Fibroblast of pulmonary artery (primary cell): ENCODE data around the gene PODXL2.

Experiments used
- DNase-seq: peaks from one replicate; pipeline ENCODE4 v3.0.0-alpha.2; 2010; ENCODE audit warnings: low read depth
- H3K4me3 ChIP-seq: replicated peaks from 2 replicates; pipeline ENCODE4 v1.5.1; 2011; ENCODE audit warnings: low read depth, mild to moderate bottlenecking, control low read depth, low read length, moderate library complexity
- TF ChIP-seq, protein P1 (sequence below): IDR thresholded peaks from 2 replicates; pipeline ENCODE4 v1.5.1; 2011; ENCODE audit warnings: mild to moderate bottlenecking, control low read depth, low read length, inconsistent platforms; ENCODE audit errors: missing control alignments

The PODXL2 gene

DNA sequence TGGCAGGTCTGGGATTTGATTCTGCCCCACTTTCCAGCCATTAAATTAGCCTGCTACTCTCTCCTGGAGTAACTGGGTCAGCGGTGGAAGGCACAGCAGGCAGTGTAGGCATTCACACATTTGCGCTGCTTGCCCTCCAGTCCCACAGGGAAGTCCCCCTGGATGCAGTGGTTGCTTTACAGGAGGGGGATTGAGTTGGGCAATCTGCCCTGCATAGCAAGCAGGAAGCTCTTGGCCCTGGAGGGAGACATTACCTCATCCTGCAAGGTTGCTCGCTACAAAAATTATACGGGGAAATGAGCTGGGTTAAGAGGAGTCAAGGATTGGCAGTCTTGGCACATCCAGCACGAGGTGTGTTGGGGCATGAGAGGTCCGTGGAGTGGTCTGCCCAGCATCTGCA, 16.0 kb upstream of the PODXL2 start:
- TF ChIP-seq, protein P1, sequence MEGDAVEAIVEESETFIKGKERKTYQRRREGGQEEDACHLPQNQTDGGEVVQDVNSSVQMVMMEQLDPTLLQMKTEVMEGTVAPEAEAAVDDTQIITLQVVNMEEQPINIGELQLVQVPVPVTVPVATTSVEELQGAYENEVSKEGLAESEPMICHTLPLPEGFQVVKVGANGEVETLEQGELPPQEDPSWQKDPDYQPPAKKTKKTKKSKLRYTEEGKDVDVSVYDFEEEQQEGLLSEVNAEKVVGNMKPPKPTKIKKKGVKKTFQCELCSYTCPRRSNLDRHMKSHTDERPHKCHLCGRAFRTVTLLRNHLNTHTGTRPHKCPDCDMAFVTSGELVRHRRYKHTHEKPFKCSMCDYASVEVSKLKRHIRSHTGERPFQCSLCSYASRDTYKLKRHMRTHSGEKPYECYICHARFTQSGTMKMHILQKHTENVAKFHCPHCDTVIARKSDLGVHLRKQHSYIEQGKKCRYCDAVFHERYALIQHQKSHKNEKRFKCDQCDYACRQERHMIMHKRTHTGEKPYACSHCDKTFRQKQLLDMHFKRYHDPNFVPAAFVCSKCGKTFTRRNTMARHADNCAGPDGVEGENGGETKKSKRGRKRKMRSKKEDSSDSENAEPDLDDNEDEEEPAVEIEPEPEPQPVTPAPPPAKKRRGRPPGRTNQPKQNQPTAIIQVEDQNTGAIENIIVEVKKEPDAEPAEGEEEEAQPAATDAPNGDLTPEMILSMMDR: no peak
- peak; percentile 29 for DNase-seq
- no peak overlapping the region for H3K4me3 ChIP-seq

DNA sequence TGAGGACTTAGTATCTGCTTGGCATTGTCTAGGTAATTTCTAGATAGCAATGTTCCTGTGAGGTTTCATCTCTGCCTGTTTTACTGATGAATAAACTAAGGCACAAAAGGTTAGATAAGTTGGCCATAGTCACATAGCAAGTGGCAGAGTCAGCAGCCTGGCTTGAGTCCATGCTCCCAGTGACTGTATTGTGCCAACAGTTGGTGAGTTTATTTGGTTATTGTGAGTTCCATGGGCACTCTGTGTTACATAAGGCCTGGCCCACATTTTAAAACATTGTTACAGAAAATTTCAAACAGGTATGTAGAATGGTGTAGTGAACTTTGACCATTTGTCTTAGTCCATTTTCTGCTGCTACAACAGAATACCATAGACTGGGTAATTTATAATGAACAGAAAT, 15.6 kb upstream of the PODXL2 start:
- DNase-seq: no peak
- TF ChIP-seq, protein P1: no peak
- H3K4me3 ChIP-seq: no peak overlapping the region

DNA sequence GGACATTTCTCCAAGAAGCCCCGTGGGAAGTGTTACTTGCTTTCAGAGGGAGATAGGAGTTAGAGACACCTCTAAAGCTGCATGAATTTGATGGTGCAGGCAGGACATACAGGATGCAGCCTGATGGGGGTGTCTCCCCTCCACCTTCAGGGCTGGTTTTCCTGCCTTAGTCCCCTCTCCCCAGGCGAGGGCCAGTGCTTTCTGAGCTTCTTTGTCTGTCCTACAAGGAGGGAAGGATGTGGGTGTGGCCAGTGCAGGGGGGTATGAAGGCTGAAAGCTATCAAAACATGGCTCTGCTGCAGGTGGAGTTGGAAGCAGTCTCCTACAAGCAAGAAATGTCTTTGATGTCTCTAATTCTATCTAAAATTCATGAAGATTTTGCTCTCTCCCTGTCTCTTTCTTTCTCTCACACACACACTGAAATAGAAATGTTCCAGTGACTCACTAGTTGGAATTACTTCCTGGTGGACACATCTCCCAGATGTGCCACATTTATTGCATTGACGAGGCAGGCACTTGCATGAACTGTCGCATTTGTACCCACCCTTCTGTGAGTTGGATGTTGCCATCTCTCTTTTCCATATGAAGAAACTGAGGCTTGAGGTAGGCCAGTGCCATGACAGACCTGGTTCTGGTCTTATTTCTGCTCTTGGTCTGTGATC, 13.9 kb upstream of the PODXL2 start:
- TF ChIP-seq, protein P1: no peak
- no peak overlapping the region for H3K4me3 ChIP-seq
- DNase-seq: no peak

DNA sequence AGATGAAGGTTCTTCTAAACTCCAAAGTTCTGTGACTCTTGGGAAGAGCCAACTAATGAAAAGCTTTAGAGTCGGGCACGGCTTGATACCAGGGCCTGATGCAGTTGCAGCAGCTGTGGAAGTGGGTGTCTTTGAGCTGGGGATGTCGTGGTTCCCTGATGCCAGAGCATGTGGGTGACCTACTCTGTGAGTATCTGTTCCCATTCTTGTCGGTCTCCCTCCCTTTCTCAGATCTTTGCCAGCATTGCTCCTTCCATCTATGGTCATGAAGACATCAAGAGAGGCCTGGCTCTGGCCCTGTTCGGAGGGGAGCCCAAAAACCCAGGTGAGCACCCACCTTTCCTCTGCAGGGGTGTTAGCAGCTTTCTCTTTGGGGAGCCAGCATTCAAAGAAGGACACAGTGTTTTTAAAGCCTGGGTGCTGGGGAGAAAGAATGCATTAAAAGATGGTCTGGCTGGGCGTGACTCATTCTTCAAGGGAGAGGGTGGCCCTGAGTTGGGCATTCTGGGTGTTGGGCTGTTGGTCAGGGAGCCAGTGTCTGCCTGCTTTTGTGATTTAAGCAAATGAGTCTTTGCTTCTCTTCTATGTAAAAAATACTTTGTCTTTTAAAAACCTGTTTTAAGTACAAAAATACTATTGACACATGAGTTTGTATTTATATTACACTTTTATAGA, 13.2 kb upstream of the PODXL2 start:
- TF ChIP-seq, protein P1: no peak
- H3K4me3 ChIP-seq: no peak overlapping the region
- DNase-seq: no peak

DNA sequence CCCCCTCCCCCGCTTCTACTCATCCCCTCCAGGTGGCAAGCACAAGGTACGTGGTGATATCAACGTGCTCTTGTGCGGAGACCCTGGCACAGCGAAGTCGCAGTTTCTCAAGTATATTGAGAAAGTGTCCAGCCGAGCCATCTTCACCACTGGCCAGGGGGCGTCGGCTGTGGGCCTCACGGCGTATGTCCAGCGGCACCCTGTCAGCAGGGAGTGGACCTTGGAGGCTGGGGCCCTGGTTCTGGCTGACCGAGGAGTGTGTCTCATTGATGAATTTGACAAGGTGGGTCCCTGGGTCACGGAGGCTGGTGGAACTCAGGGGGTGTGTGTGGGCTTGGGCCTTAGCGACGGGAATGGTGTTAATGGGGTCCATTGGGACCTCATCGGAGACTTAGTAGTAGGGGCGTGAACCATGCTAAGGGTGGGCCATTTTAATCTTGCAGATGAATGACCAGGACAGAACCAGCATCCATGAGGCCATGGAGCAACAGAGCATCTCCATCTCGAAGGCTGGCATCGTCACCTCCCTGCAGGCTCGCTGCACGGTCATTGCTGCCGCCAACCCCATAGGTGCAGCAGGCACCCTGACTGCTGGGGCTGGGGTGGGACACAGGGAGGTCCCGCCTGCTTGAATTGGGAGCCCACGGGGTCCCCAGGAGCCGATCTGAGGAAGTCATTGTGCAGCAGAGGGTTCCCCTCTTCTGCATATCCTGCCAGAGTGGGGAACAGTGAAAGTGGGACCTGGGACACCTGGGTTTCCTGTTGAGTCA, 12.0 kb upstream of the PODXL2 start:
- no peak overlapping the region for H3K4me3 ChIP-seq
- TF ChIP-seq, protein P1: no peak
- DNase-seq: no peak

DNA sequence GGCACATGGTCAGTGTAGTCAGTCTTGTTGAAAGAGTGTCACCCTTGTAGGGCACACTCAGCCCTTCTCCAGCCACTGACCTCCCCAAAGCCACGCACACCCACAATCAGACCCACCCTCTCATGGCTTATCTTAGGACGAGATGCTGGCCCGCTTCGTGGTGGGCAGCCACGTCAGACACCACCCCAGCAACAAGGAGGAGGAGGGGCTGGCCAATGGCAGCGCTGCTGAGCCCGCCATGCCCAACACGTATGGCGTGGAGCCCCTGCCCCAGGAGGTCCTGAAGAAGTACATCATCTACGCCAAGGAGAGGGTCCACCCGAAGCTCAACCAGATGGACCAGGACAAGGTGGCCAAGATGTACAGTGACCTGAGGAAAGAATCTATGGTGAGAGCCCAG, 10.1 kb upstream of the PODXL2 start:
- TF ChIP-seq, protein P1: no peak

More for the DNA sequence above, 10.1 kb upstream of the PODXL2 start:
- no peak overlapping the region for H3K4me3 ChIP-seq
- no peak for DNase-seq
